GM18868 (cell line): ENCODE results near the gene RUSC2.
"Not testable (repeated sequence)": the region's sequence is repeated elsewhere in the genome, so short reads cannot be mapped to it uniquely, and the experiment has no call there.

ENCODE experiments used
- ATAC-seq: cut with Tn5 transposase; IDR thresholded peaks from one replicate; pipeline ENCODE4 v1.9.1; 2021; ENCODE audit warnings: mild to moderate bottlenecking, moderate library complexity; ENCODE audit not compliant: unreplicated experiment

The RUSC2 gene

GRCh38 chr9:35521708-35522107, 31.8 kb downstream of the RUSC2 start:
- no peak for ATAC-seq

DNA sequence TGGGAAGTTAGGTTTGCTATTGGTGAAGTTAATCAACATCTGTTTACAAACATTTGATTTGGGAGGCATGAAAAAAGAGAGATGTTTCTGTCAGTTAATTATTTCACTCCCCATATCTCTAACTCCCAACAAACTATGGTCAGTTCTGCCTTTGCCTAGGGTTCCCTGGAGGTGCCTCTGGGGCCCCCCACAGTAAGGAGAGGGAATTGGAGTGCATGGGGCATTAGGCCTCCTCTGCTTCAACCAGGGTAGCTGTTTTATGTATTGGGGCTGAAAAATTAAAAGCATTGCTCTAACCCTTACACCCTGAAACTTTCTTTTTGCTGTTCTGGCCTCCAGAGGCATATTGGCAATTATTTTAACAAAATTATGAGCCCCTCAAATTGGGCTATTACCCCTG, 32.3 kb downstream of the RUSC2 start:
- no peak for ATAC-seq

DNA sequence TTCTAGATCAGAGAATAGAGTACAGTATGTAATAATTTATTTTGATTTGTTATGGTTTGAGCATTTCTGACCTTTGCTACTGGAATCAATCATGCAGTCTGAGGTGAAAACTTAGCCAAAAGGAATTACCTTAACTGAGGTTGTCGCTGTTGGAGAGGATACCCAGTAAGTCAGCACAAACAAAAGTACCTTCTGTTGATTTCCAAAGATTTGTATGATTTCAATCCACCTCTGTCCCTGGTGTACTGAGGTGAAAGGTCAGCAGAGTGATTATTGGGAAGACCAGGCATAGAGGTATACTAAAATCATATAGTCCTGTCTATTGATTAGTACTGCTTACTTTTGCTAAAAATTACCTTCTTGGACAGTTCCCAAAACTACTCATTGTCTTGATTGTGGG, 32.8 kb downstream of the RUSC2 start:
- ATAC-seq, result no peak

DNA sequence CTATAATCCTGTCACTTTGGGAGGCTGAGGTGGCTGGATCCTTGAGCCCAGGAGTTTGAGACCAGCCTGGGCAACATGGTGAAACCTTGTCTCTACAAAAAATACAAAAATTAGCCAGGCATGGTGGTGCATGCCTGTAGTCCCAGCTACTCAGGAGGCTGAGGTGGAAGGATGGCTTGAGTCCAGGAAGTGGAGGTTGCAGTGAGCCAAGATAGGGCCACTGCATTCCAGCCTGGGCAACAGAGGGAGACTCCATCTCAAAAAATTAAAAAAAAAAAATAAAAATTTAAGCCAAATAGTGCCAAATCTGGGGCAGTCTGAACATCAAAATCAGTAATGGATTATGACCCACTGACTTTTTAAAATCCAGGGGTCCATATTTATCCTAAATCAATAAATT, 33.6 kb downstream of the RUSC2 start:
- not testable (repeated sequence) for ATAC-seq

DNA sequence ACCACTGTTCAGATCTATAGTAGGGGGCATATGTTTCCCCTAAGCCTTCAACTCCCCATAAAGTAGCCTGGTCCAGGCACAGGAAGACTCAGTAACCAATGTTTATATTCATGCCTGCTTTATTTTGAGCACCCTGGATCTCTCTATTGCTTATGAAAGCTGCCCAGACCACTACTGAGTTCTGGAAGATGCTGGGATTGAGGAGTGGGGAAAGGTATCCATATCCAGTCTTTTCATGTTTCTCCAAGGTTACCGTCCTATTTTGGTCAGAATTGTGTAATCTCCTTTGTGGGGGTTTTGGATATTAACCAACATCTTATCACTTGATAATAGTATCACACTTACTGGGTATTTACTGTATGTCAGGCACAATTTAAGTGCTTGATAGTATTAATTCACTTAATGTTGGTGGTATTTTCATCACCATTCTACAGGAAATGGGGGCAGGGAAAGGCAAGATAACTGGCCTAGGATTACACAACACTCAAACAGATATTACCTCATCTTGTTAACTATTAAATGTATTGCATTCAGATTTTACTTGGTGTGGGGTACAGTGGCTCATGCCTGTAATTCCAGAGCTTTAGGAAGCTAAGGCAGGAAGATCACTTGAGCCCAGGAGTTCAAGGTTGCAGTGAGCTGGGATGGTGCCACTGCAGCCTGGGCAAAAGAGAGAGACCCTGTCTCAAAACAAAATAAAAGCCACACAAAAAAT, 36.3 kb downstream of the RUSC2 start:
- ATAC-seq, result no peak

GRCh38 chr9:35529161-35529823, 39.4 kb downstream of the RUSC2 start:
- no peak for ATAC-seq

GRCh38 chr9:35533398-35533797, 43.5 kb downstream of the RUSC2 start:
- no peak for ATAC-seq

DNA sequence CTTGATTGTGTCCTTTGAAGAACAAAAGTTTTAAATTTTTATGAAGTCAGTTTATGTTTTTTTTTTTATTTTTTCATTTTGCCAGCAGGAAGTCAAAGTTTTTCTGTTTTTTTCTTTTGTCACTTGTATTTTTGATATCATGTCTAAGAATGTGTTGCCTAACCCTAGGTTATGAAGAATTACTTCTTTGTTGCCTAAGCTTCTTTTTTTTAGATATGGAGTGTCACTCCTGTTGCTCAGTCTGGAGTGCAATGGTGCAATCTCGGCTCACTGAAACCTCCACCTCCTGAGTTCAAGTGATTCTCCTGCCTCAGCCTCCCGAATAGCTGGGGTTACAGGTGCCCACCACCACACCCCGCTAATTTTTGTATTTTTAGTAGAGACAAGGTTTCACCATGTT, 45.0 kb downstream of the RUSC2 start:
- ATAC-seq, result not testable (repeated sequence)

- no peak for ATAC-seq
Measured at GRCh38 chr9:35537913-35538312, 48.0 kb downstream of the RUSC2 start.

DNA sequence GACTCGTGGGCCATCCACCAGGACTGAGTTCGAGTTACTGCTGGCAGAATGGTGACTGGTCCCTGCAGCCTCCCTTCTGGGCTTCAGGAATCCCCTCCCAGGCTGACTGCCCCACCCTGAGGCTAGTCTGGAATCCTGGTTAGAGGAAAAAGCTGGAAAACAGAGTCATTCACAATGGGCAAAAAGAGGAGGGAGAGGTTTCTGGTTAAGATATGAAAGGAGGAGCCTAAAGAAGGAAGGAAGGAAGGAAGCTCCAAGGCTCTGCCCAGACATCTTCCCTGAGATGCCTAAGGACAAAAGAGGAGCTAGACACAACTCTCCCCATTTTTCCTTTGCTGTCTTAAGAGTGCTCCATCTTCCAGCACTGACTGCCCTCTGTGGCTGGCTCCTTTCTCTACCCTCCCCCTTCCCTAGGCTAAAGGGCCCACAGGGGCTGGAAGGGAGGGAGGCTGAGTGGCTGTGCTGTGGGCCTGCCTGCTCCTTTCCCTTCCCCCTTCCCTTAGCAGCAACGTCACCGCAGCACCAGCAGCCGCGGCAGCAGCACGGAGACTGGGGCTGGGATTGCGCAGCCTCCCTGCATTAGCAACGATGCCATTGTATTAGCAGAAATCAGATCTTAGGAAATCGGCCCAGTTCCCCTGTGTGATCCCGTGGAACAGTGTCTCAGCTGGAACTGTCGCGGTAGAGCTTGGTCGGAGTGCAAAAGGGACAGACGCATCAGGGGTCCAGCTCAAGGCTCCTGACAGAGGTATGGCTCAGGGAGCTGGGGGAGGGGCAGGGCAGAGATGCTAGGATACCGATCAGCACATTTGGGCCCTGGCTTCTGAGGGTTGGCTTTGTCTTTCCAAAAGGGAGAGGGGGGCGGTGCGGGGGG, 48.7 kb downstream of the RUSC2 start:
- no peak for ATAC-seq
